ENCODE data around the gene TNFSF4.

Gene TNFSF4

DNA sequence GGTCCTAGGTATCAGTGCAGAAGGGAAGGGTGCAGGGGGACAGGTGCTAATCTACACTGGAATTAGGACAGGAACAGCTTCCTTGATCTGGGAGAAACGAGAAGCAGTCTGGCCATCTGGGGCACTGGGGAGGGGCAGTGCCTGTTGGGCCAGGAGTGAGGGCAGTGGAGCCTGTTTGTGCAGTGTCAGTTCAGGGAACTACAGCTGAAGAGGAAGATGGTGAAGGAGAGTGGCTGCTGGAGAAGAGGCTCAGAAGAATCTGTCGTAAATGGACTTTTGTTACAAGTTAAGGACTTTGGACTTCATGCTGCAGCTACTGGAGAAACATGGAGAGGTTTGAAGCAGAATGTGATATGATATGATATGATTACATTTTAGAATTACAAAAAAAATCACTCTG, 3.2 kb upstream of the TNFSF4 start:
- DNase-seq, result no peak

DNA sequence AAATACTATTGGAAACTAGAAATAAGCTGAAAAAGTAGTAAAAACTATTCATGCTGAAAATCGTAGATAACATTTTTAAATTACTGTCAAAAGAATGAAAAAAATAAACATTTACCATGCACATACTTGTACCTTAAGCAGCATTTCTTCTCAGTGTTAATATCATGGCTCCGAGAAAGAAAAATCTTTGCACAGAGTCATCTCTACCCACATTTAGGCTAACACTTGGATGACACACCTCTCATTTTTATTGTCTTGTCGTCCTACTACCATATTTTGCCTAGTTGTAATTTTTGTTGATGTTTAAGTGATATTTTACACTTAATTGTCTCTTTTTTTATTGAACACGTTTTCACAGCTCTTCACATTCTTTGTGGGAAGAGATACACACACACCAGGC, 1.7 kb upstream of the TNFSF4 start:
- no peak for DNase-seq

- no peak for DNase-seq
These were observed 1.0 kb upstream of the TNFSF4 start for GRCh38 chr1:173208146-173208545.

DNA sequence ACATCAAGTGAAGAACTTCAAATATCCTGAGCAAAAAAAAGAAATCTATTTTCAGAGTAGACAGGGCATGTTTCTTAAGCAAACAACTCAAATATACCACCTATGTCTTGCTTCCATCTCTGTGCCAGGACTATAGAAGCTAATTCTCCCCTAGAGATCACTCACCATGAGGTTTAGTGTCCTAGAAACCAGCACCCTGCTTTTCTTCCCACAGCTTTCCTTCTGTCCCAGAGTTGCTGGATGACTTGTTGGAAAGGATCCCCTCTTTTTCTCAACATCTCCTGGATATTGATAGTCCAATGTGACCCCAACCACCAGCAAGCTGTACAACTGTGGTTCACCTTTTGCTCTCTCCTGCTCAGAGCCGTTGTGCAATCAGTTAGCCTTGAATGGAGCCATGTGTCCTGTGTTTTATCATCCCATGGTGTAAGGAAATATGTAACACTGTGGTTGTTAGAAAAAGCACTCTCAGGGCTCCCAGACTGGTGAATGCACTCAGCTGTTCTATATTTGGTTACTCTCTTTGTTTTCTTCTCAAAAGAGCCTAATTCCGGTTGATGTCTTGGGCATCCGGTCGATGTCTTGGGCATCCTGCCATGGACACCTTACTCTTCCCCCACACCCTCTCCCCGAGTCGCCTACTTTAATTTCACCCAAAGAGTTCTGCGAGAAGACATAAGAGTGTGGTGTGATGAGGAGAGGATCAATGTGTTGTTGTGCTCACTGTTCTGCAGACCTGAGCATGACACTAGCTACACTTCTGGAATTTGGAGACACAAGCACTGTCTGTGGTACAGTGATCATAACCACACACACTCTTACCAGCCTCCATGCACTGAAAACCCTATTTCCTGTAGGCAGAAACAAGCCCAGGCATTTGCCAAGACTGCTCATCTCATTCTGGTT, 1.7 kb downstream of the TNFSF4 start:
- DNase-seq, result no peak

DNA sequence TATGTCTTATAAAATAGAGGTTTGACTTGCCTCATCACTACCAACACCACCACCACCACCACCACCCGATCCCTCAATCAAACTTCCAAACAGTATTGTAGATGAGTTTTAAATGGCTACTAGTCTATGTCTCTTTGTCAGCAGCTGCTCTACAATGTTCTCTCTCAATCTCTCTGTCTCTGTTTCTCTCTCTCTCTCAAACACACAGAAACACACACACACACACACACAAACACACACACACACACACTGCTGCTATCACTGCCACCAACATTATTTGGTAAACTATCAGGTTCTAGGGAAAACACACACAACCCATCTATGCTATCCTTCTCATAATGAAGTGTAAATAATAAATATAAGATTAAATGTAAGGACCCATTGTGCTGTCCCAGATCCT, 2.4 kb downstream of the TNFSF4 start:
- no peak for DNase-seq

DNA sequence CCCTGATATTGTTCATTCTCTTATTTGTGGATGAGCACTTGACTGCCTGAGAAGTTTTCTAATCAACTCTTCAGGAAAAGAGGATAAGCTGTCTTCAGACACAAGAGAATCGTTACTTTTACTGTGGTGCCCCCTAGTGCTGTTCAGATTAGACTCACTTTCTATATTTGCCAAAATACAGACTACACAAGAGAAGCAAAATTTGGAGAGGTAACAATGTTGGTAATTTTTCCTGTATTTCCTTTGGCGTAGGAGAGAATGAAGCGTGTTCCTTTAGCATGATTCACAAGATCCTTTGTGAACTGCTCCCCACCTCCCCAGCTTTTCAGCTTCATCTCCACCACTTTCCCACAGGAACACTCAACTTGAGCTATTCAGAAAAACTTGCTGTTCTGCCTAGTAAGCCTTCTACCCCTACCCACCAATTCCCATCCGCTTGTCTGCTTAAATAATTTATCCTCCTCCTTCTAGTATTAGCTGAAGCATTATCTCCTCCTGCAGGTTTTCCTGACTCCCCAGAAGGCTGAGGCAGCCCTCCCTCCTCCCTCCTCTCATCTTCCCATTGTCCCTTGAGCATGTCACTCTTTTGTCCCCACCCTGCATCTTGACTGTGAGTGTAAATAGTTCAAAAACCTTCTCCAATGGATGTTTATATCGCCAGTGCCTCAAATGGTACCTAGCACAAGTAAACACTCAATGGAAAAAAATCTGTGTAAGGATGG, 4.5 kb downstream of the TNFSF4 start:
- DNase-seq, result no peak

GRCh38 chr1:173201969-173202368, 5.2 kb downstream of the TNFSF4 start:
- DNase-seq, result no peak

DNA sequence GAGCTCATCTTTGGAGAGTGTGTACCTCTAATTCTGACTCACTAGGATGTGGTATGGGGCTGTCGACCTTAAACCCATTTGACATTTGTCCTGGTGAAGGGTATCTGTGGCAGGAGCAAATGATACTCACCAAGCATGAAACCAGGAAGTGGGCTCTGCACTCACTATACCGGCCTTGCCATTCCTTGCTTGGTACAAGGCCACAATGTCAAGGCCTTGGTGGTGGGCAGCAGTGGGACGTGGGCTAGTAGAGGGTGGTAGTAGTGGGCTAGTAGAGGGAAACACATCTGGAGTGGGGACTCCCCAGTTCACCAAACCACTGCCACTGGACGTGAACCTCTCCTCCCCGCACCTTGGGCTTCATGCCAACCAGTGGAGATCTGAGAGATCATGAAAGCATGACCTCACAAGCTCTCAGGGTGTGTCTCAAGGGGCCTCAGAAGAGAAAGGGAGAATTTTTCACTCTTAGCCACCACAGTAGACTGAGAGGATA, 11.5 kb downstream of the TNFSF4 start:
- DNase-seq, result no peak

DNA sequence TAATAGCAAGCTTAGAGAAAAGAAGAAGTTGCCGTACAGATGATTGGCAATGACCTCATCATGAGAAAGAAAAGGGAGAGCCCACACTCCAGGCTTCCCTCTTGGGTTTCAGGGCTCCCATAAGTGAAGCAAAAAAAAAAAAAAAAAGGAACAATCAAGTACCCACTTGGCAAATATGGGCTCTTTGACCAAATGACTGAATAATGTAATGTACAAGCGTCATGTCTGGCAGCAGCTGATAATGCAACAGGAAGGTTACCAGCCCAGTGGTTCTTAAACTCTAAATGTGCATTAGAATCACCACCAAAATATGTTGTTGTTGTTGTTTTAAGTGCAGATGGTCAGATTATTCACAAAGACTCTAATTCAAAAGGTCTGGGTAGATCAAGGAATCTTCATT, 13.5 kb downstream of the TNFSF4 start:
- DNase-seq, result no peak

GRCh38 chr1:173191011-173191705, 16.0 kb downstream of the TNFSF4 start:
- DNase-seq, result no peak

DNA sequence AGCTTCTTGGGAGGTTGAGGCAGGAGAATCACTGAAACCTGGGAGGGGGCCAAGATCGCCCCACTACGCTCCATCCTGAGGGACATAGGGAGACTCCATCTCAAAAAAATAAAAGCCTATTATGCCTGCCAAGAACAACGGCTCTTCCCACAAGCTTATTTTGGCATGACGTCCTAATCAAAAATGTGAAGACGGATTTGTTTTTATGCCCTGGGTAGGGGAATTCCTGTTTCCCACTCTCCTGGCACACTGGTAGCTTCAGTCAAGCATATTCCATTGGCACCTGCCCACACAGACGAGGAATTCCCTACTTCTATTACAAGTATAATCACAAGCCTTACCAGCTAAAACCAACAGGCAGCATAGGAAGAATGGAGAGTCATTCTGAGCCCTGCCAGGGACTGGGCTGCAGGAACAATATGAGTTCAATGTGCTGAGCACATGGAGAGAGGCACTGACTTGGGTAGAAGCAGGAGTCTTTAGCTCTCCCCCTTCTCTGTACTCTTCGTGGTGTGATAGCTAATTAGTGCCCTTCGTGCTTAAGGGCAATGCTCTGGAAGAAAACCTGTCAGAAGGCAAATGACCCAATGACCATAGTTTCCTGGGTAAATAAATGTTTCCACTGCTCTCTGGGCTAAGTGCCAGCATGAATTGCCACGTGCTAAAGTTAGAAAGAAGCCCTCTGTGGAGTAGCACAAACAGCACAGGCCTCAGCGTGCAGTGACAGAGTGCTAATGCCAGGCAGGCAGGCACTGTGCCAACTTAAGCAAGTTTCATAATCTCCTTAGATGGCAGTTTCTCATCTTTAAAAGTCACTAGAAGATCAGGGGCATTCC, 16.8 kb downstream of the TNFSF4 start:
- DNase-seq, result no peak

DNA sequence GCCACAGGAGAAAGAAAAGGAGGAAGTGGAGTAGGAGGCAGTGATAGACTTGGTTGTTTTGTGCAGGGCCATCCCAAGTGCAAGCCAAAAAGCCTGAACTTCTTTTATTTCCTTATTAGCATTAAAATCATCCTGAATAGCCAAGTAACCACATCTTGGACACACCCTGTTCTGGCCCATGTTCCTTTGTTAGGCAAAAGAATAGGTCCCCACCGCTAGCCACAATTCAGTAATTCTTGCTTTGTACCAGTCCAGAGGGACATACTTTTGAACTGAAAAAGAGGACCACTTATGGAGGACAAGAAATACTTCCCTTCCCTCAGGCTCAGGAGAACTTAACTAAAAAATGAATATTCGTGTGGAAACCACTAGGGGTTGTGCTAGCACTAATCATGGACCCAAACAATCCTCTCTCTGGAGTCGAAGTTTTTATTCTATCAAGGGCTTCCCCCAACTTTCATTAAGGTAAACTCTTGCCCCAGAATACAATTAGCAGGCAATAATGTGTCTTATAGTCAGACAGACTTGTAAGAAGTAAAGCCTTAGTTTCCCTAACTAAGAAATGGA, 19.4 kb downstream of the TNFSF4 start:
- no peak for DNase-seq

DNA sequence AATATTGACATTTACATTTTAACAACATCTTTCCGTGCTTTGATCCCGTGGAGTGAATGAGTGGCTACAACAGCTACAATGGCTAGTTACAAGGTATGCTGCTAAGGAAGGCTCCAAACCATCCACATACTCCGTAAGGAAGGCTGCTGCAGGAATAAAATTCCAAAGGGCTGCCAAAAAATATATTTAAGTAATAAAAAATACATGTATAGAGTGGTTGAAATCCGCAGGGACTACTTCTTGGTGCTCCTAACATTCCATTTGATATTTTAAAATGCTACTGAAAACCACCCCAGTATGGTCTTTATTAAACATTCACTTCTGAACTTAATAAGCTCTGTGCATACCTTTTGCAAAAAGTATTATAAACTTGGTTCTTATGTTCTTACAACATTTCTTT, 25.3 kb downstream of the TNFSF4 start:
- no peak for DNase-seq

- no peak for DNase-seq
These were observed 30.9 kb downstream of the TNFSF4 start for GRCh38 chr1:173176246-173176645.

DNA sequence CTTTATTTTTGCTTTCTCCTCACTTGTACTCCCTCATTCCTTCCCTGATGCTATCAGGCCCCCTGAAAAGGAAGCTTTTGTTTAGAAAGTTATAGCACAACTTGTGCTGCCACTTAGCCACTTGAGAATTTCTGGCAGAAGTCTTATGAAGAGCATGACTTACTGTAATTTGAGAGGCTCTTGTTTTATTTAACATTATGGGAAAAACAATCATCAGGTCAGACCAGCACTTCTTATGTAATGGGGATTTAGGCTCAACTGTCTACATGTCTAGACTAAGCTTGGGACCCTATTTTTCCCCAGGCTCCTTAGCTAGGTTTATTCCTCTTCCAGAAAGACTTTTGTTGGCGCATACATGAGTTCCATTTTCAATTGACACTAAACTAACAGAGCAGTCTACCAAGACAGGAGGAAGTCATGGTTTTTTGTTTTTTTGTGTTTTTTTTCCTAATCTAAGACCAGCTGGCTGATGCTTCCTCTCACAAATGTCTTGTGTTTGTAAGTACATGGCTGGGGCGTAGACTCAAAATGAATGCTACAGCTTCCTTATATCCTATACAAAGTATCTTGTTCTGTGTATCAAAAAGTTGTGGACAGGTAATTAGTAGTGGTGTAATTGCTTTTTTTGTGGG, 31.5 kb downstream of the TNFSF4 start:
- no peak for DNase-seq

DNA sequence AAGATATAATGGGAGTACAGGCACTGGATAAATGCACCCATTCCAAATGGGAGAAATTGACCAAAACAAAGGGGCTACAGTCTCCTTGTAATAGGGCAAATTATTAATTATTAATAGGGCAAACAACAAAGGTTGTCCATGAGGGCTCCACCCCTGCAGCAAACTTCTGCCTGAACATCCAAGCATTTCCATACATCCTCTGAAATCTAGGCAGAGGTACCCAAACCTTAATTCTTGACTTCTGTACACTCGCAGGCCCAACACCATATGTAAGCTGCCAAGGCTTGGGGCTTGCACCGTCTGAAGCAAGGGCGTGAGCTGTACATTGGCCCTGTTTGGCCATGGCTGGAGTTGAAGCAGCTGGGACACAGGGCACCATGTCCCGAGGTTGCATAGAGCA, 33.7 kb downstream of the TNFSF4 start:
- no peak for DNase-seq

DNA sequence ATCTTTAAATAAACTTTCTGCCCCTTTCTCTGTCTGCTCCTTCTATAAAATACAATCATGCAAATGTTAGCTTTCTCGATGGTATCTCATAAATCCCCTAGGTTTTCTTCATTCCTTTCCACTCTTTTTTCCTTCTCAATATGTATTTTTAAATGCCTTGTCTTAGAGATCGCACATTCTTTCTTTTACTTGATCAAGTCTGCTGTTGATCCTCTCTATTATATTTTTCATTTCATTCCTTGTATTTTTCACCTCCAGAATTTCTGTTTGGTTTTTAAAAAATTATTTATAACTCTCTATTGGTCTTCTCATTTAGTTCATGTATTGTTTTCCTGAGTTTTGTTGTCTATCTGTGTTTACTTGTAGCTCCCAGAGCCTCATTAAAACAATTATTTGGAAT, 36.0 kb downstream of the TNFSF4 start:
- DNase-seq, result no peak

DNA sequence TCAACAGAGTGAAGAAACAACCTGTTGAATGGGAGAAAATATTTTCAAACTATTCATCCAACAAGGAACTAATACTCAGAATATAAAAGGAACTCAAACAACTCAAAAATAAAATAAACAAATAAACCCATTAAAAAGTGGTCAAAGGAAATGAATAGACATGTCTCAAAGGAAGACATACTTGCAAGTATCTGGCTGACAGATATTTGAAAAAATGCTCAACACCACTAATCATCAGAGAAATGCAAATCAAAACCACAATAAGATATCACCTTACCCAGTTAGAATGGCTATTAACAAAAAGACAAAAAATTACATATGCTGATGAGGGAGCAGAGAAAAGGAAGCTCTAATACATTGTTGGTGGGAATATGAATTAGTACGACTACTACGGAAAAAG, 38.2 kb downstream of the TNFSF4 start:
- DNase-seq, result no peak

- no peak for DNase-seq
These were observed 42.4 kb downstream of the TNFSF4 start for GRCh38 chr1:173164686-173165085.

DNA sequence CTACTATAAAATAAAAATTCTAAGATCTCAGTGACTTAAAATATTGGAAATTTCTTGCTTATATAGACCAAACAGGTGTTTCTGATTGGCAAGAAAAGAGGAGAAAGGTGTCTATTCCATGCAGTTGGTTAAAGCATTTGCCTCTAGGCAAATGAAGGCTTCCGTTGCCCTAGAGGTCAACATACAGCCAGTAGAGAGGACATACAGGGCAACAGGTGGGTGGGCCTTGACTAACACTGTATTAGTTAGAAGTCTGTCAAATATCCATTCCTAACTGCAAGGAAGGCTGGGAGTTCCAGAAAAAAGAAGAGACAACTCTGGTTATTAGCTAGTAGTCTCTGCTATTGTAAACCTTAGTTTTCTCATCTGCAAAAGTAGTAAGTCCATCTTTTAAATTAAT, 43.0 kb downstream of the TNFSF4 start:
- no peak for DNase-seq

DNA sequence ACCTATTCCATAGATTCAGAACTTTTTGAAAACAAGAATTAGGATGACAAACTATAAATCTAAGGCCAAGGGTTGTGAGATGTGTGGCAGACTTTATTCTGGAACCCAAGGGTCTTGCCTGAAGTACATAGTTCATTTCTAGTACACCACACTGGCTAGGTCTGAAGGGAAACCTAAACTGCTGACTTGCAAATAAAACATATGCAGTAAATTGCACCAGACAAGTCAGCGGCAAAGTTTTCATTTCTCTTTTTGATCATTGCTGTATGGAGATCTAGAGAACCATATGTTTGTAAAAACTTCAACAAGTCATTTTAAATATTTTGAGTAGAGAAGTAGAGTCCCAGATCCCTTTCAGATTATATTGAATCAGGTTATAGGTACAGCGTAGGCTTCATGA, 43.9 kb downstream of the TNFSF4 start:
- no peak for DNase-seq

GRCh38 chr1:173162601-173163000, 44.5 kb downstream of the TNFSF4 start:
- no peak for DNase-seq
